Measurements from ENCODE around the gene RPE. TPM values are rescaled to one million over a fixed set of nuclear protein-coding genes. Genes with fewer than 3 reads are reported as not detected.
A peak's percentile ranks its signal among the peaks of the same experiment; 100 is the strongest.

Gene RPE
- total RNA-seq, 2 donors from 2014 or later = 44.1 to 60.1 TPM

DNA sequence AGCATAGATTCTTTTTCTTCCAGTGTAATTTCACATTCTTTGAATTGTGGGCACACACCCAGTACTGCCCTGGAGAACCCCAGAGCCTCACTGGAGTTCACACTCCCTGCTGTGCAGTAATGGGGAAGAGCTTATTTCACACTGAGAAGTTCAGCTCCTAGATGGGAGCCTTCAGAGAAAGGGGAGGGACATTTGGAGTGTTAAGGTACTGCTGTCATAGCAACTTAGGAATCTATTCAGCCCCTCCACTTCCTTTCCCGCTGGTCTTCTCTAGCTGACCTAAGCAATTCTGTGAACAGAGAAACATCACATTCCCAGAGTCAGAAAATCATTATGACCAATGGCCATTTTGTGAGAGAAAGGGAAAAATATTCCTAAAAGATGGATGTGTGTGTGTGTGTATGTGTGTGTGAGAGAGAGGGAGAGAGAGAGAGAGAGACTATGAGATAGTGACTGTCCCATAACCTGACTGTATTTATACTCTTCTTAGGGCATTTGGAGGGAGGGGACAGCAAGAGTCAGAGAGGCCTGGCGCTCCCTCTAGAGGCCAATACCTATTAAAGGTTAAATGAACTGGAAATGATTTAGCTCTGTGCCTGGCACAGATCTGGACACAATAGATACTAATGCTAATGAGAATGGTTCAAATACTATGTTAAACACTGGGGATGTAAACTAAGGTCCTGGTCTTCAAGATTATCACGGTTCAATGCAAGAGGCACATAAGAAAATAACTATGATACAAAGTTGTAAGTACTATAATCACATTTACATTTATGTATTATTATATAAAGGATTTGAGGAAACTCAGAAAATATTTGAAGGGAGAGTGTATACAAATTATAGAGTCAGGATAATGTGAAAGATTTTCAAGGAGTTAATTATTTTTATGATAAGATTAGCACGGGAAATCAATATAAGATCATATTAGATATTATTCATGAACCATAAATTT, 41.5 kb upstream of the RPE start:
- H3K4me3 ChIP-seq = no peak overlapping the region
- no peaks in the 10 kb centered on the region for H3K9me3 ChIP-seq
- TF ChIP-seq POLR2AphosphoS5 (IDR thresholded peaks at IDR 0.05) (no peak), POLR2A (IDR thresholded peaks at IDR 0.05) (no peak), CTCF (IDR thresholded peaks at IDR 0.05) (peak in 3 of 4 experiments; percentile 38 to 48 (median 40))
- H3K27me3 ChIP-seq (replicated peaks; ENCODE audit: insufficient read depth) = no peaks in the 10 kb centered on the region
- intact Hi-C loops (cut with DNase I) = no loop called here
- no peak overlapping the region for H3K27ac ChIP-seq
- no peaks in the 10 kb centered on the region for H3K36me3 ChIP-seq
- 41% methylated on average over 4 of the region's 4 CpGs for WGBS
- H3K4me1 ChIP-seq (replicated peaks) = no peaks in the 10 kb centered on the region
- DNase-seq (ENCODE audit: low spot score) = peak; percentile 17

- H3K4me1 ChIP-seq (replicated peaks) = no peaks in the 10 kb centered on the region
- no peaks in the 10 kb centered on the region for H3K9me3 ChIP-seq
- no peaks in the 10 kb centered on the region for H3K27me3 ChIP-seq (replicated peaks; ENCODE audit: insufficient read depth)
- no peak overlapping the region for H3K4me3 ChIP-seq
- TF ChIP-seq POLR2AphosphoS5 (IDR thresholded peaks at IDR 0.05) (no peak), POLR2A (IDR thresholded peaks at IDR 0.05) (no peak), CTCF (IDR thresholded peaks at IDR 0.05) (no peak)
- no peak overlapping the region for H3K27ac ChIP-seq
- intact Hi-C loops (cut with DNase I) = no loop called here
- DNase-seq (ENCODE audit: low spot score) = no peak
- H3K36me3 ChIP-seq = no peaks in the 10 kb centered on the region
- 88% methylated on average over 2 of the region's 2 CpGs for WGBS
These were observed 36.7 kb upstream of the RPE start for GRCh38 chr2:209965723-209966122.

GRCh38 chr2:209969692-209970091, 32.7 kb upstream of the RPE start:
- intact Hi-C loops (cut with DNase I) = loop anchor here (10.0 kb wide), 1 partner anchor 425 kb away; no protein-coding TSS in a partner anchor
- no peaks in the 10 kb centered on the region for H3K4me1 ChIP-seq (replicated peaks)
- no peaks in the 10 kb centered on the region for H3K27me3 ChIP-seq (replicated peaks; ENCODE audit: insufficient read depth)
- H3K9me3 ChIP-seq = no peaks in the 10 kb centered on the region
- H3K27ac ChIP-seq = no peak overlapping the region
- no peak for TF ChIP-seq POLR2AphosphoS5 (IDR thresholded peaks at IDR 0.05)
- no peak for TF ChIP-seq POLR2A (IDR thresholded peaks at IDR 0.05)
- TF ChIP-seq CTCF (IDR thresholded peaks at IDR 0.05) = no peak
- no peaks in the 10 kb centered on the region for H3K36me3 ChIP-seq
- 94% methylated on average over 4 of the region's 4 CpGs for WGBS
- H3K4me3 ChIP-seq = no peak overlapping the region
- DNase-seq (ENCODE audit: low spot score) = no peak

DNA sequence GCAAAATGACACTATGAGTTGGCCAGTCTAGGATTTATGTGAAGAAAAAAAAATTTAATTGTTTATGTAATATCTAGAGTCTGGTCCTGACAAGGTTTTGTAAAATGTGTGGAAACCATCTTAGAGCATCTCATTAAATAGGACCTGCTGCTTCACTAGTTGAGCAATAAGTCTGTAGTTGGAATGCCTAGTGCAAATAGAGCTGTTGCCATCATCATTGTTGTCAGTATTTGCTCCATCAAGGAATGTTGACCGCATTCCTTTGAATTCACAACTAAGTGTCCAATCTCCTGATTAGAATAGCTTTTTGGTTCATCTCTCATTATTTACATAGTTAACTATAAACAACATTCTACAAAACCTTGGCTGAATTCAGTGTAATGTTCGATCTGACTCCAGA, 32.2 kb upstream of the RPE start:
- Histone ChIP-seq H3K36me3 (no peaks in the 10 kb centered on the region), H3K4me3 (no peak overlapping the region), H3K9me3 (no peaks in the 10 kb centered on the region), H3K27ac (no peak overlapping the region), H3K27me3 (replicated peaks; ENCODE audit: insufficient read depth) (no peaks in the 10 kb centered on the region), H3K4me1 (replicated peaks) (no peaks in the 10 kb centered on the region)
- DNase-seq (ENCODE audit: low spot score) = no peak
- TF ChIP-seq POLR2AphosphoS5 (IDR thresholded peaks at IDR 0.05) (no peak), CTCF (IDR thresholded peaks at IDR 0.05) (no peak), POLR2A (IDR thresholded peaks at IDR 0.05) (no peak)
- 74% methylated on average over 2 of the region's 2 CpGs for WGBS
- intact Hi-C loops (cut with DNase I) = loop anchor here (10.0 kb wide), 1 partner anchor 425 kb away; no protein-coding TSS in a partner anchor

Measured in prostate gland (tissue), 2 donors.